ENCODE results near the gene AIF1.

Gene AIF1

GRCh38 chr6:31597006-31597405, 18.0 kb upstream of the AIF1 start:
- no peaks in the 10 kb centered on the region for H3K9me3 ChIP-seq (replicated peaks; ENCODE audit: insufficient read depth, low read length)
- no peak overlapping the region for H3K27ac ChIP-seq (ENCODE audit: low read length)
- H3K4me1 ChIP-seq (ENCODE audit: low read length) = no peaks in the 10 kb centered on the region
- no peaks in the 10 kb centered on the region for H4K20me1 ChIP-seq (ENCODE audit: insufficient read depth, low read length)
- TF ChIP-seq EZH2 (optimal IDR thresholded peaks at IDR 0.05; ENCODE audit: low read depth, low read length) (no peak), EZH2phosphoT487 (IDR thresholded peaks at IDR 0.05; ENCODE audit: low read length) (no peak), CTCF (IDR thresholded peaks at IDR 0.05; ENCODE audit: low read length) (peak; percentile 48)
- no peak overlapping the region for H3K4me2 ChIP-seq (ENCODE audit: low read depth, low read length)
- H3K9ac ChIP-seq (ENCODE audit: low read length) = no peak overlapping the region
- H3K79me2 ChIP-seq (ENCODE audit: low read length) = no peaks in the 10 kb centered on the region
- peak; percentile 30 for DNase-seq
- no peaks in the 10 kb centered on the region for H3K27me3 ChIP-seq (replicated peaks; ENCODE audit: insufficient read depth, low read length)
- no peak overlapping the region for H3K4me3 ChIP-seq (ENCODE audit: low read length)
- no peak overlapping the region for H2AFZ ChIP-seq (ENCODE audit: low read length)
- H3K9me2 ChIP-seq (replicated peaks; ENCODE audit: insufficient read depth, low read length) = no peaks in the 10 kb centered on the region
- no peaks in the 10 kb centered on the region for H3K36me3 ChIP-seq (replicated peaks; ENCODE audit: insufficient read depth, low read length)
- no peaks in the 10 kb centered on the region for H3F3A ChIP-seq (ENCODE audit: insufficient read depth, low read length)

GRCh38 chr6:31607317-31607716, 7.7 kb upstream of the AIF1 start:
- Histone ChIP-seq H3K79me2 (ENCODE audit: low read length) (no peaks in the 10 kb centered on the region), H3K27ac (ENCODE audit: low read length) (no peak overlapping the region), H3K27me3 (replicated peaks; ENCODE audit: insufficient read depth, low read length) (no peaks in the 10 kb centered on the region), H3K9me3 (replicated peaks; ENCODE audit: insufficient read depth, low read length) (no peaks in the 10 kb centered on the region), H4K20me1 (ENCODE audit: insufficient read depth, low read length) (no peaks in the 10 kb centered on the region), H3K9ac (ENCODE audit: low read length) (no peak overlapping the region), H3K4me2 (ENCODE audit: low read depth, low read length) (no peak overlapping the region), H3K36me3 (replicated peaks; ENCODE audit: insufficient read depth, low read length) (no peaks in the 10 kb centered on the region), H3K4me3 (ENCODE audit: low read length) (no peak overlapping the region), H3K9me2 (replicated peaks; ENCODE audit: insufficient read depth, low read length) (no peaks in the 10 kb centered on the region), H3F3A (ENCODE audit: insufficient read depth, low read length) (no peaks in the 10 kb centered on the region), H2AFZ (ENCODE audit: low read length) (no peak overlapping the region), H3K4me1 (ENCODE audit: low read length) (no peaks in the 10 kb centered on the region)
- DNase-seq = no peak
- TF ChIP-seq EZH2 (optimal IDR thresholded peaks at IDR 0.05; ENCODE audit: low read depth, low read length) (no peak), EZH2phosphoT487 (IDR thresholded peaks at IDR 0.05; ENCODE audit: low read length) (no peak), CTCF (IDR thresholded peaks at IDR 0.05; ENCODE audit: low read length) (no peak)

GRCh38 chr6:31609519-31610406, 5.3 kb upstream of the AIF1 start:
- Histone ChIP-seq H3K27ac (ENCODE audit: low read length) (no peak overlapping the region), H2AFZ (ENCODE audit: low read length) (no peak overlapping the region)

More at GRCh38 chr6:31609519-31610406, 5.3 kb upstream of the AIF1 start:
- H3K4me3 ChIP-seq (ENCODE audit: low read length) = no peak overlapping the region
- no peaks in the 10 kb centered on the region for H4K20me1 ChIP-seq (ENCODE audit: insufficient read depth, low read length)
- H3F3A ChIP-seq (ENCODE audit: insufficient read depth, low read length) = peaks cover 3% of the 10 kb centered on the region; the same call in 1 of the 2 replicates
- H3K9me3 ChIP-seq (replicated peaks; ENCODE audit: insufficient read depth, low read length) = no peaks in the 10 kb centered on the region
- no peaks in the 10 kb centered on the region for H3K36me3 ChIP-seq (replicated peaks; ENCODE audit: insufficient read depth, low read length)
- H3K9ac ChIP-seq (ENCODE audit: low read length) = no peak overlapping the region
- no peaks in the 10 kb centered on the region for H3K27me3 ChIP-seq (replicated peaks; ENCODE audit: insufficient read depth, low read length)
- H3K4me2 ChIP-seq (ENCODE audit: low read depth, low read length) = no peak overlapping the region
- H3K79me2 ChIP-seq (ENCODE audit: low read length) = no peaks in the 10 kb centered on the region
- no peak for DNase-seq
- TF ChIP-seq CTCF (IDR thresholded peaks at IDR 0.05; ENCODE audit: low read length) (no peak), EZH2 (optimal IDR thresholded peaks at IDR 0.05; ENCODE audit: low read depth, low read length) (no peak), EZH2phosphoT487 (IDR thresholded peaks at IDR 0.05; ENCODE audit: low read length) (no peak)
- peaks cover 7% of the 10 kb centered on the region for H3K4me1 ChIP-seq (ENCODE audit: low read length)
- no peaks in the 10 kb centered on the region for H3K9me2 ChIP-seq (replicated peaks; ENCODE audit: insufficient read depth, low read length)

All from MM.1S (cell line).